Thyroid gland (tissue), 4 donors: ENCODE data around the gene RNU6-1.

Experiments used
- POLR2A ChIP-seq, 2 donors: fragments of 450-650 bp; IDR thresholded peaks; one replicate each; pipeline ENCODE4 v1.6.1; 2017; ENCODE audit warnings: antibody characterized with exemption in 2 of 2, mild to moderate bottlenecking in 2 of 2, moderate library complexity in 1 of 2
- TF ChIP-seq, protein P1 (sequence below), 6 experiments: fragments of 200-600 bp in 3 of 6; fragments of 450-650 bp in 3 of 6; sonication (generic) in 3 of 6; IDR thresholded peaks; one replicate each; pipeline ENCODE4 v1.5.1; 2016 to 2019; ENCODE audit warnings: antibody characterized with exemption in 6 of 6, mild to moderate bottlenecking in 2 of 6, inconsistent platforms in 1 of 6, moderate library complexity in 1 of 6

DNA sequence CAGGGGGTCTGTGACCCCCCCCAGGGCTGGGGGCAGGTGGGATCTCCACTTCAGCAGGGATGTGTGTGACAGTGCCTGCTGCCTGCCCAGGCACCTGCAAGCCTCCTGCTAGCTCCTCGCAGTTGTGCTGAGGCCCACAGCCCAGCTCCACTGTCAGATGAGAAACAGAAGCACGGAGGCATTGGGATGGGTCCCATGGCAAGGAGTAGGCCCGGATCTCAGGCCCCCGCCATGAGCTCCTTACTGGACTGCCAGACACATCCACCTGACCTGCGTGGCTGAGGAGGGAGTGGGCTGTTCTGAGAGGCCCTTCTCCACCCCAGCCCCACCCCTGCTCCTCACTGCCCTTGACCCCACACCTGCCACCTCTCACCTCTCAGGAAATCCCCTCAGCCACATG, 32.7 kb downstream of the RNU6-1 start:
- TF ChIP-seq POLR2A (IDR thresholded peaks at IDR 0.05) = no peak
- TF ChIP-seq, protein P1, sequence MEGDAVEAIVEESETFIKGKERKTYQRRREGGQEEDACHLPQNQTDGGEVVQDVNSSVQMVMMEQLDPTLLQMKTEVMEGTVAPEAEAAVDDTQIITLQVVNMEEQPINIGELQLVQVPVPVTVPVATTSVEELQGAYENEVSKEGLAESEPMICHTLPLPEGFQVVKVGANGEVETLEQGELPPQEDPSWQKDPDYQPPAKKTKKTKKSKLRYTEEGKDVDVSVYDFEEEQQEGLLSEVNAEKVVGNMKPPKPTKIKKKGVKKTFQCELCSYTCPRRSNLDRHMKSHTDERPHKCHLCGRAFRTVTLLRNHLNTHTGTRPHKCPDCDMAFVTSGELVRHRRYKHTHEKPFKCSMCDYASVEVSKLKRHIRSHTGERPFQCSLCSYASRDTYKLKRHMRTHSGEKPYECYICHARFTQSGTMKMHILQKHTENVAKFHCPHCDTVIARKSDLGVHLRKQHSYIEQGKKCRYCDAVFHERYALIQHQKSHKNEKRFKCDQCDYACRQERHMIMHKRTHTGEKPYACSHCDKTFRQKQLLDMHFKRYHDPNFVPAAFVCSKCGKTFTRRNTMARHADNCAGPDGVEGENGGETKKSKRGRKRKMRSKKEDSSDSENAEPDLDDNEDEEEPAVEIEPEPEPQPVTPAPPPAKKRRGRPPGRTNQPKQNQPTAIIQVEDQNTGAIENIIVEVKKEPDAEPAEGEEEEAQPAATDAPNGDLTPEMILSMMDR (IDR thresholded peaks at IDR 0.05) = no peak
